Measurements from ENCODE around the gene HIRA. TPM values are rescaled to one million over a fixed set of nuclear protein-coding genes. Genes with fewer than 3 reads are reported as not detected.

HIRA gene
- total and polyA plus RNA-seq, 9 of the 15 experiments (the other 6 are each of a cell fraction or from before 2014, with no cell fraction given) = 0.96 to 132 (median 58.4) TPM

DNA sequence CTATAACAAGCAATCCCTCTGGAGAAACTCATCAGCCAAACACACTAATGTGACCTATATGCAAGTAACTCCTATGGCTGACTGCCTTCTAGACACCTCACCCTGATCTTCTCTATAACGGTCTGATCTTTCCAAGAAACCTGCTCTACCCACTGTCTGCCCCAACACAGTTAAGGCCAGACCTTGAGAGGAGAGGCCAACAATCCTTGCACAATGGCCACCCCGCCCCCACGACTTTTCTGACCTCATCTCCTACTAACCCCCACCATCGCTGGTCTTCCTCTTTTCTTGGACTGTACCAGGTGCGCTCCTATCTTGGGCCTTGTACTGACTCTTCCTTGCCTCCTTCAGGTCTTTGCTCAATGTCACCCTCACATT is 12.5 kb downstream of the HIRA start (continued):
- TF ChIP-seq, protein P1, sequence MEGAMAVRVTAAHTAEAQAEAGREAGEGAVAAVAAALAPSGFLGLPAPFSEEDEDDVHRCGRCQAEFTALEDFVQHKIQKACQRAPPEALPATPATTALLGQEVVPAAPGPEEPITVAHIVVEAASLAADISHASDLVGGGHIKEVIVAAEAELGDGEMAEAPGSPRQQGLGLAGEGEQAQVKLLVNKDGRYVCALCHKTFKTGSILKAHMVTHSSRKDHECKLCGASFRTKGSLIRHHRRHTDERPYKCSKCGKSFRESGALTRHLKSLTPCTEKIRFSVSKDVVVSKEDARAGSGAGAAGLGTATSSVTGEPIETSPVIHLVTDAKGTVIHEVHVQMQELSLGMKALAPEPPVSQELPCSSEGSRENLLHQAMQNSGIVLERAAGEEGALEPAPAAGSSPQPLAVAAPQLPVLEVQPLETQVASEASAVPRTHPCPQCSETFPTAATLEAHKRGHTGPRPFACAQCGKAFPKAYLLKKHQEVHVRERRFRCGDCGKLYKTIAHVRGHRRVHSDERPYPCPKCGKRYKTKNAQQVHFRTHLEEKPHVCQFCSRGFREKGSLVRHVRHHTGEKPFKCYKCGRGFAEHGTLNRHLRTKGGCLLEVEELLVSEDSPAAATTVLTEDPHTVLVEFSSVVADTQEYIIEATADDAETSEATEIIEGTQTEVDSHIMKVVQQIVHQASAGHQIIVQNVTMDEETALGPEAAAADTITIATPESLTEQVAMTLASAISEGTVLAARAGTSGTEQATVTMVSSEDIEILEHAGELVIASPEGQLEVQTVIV (CRISPR knock-in tag; IDR thresholded peaks at IDR 0.05; ENCODE audit: borderline replicate concordance) = no peak
- TF ChIP-seq RBBP5 (IDR thresholded peaks at IDR 0.05; ENCODE audit: borderline replicate concordance, insufficient read depth, low read length, poor library complexity, severe bottlenecking) (peak; percentile 89), ZNF384 (IDR thresholded peaks at IDR 0.05; ENCODE audit: low read depth, low read length) (0 out of 2 replicates have a peak, but pooled peaks have one; percentile 13), FOS (IDR thresholded peaks at IDR 0.05; ENCODE audit: extremely low read depth, insufficient read length) (no peak), NR2C2 (CRISPR knock-in tag; IDR thresholded peaks at IDR 0.05) (peak; percentile 75), NR2C2 (tag; IDR thresholded peaks at IDR 0.05) (peak; percentile 62), EHMT2 (IDR thresholded peaks at IDR 0.05) (no peak), ZBED1 (IDR thresholded peaks at IDR 0.05) (no peak), MCM5 (IDR thresholded peaks at IDR 0.05; ENCODE audit: low read depth) (no peak)
- TF ChIP-seq, protein P2, sequence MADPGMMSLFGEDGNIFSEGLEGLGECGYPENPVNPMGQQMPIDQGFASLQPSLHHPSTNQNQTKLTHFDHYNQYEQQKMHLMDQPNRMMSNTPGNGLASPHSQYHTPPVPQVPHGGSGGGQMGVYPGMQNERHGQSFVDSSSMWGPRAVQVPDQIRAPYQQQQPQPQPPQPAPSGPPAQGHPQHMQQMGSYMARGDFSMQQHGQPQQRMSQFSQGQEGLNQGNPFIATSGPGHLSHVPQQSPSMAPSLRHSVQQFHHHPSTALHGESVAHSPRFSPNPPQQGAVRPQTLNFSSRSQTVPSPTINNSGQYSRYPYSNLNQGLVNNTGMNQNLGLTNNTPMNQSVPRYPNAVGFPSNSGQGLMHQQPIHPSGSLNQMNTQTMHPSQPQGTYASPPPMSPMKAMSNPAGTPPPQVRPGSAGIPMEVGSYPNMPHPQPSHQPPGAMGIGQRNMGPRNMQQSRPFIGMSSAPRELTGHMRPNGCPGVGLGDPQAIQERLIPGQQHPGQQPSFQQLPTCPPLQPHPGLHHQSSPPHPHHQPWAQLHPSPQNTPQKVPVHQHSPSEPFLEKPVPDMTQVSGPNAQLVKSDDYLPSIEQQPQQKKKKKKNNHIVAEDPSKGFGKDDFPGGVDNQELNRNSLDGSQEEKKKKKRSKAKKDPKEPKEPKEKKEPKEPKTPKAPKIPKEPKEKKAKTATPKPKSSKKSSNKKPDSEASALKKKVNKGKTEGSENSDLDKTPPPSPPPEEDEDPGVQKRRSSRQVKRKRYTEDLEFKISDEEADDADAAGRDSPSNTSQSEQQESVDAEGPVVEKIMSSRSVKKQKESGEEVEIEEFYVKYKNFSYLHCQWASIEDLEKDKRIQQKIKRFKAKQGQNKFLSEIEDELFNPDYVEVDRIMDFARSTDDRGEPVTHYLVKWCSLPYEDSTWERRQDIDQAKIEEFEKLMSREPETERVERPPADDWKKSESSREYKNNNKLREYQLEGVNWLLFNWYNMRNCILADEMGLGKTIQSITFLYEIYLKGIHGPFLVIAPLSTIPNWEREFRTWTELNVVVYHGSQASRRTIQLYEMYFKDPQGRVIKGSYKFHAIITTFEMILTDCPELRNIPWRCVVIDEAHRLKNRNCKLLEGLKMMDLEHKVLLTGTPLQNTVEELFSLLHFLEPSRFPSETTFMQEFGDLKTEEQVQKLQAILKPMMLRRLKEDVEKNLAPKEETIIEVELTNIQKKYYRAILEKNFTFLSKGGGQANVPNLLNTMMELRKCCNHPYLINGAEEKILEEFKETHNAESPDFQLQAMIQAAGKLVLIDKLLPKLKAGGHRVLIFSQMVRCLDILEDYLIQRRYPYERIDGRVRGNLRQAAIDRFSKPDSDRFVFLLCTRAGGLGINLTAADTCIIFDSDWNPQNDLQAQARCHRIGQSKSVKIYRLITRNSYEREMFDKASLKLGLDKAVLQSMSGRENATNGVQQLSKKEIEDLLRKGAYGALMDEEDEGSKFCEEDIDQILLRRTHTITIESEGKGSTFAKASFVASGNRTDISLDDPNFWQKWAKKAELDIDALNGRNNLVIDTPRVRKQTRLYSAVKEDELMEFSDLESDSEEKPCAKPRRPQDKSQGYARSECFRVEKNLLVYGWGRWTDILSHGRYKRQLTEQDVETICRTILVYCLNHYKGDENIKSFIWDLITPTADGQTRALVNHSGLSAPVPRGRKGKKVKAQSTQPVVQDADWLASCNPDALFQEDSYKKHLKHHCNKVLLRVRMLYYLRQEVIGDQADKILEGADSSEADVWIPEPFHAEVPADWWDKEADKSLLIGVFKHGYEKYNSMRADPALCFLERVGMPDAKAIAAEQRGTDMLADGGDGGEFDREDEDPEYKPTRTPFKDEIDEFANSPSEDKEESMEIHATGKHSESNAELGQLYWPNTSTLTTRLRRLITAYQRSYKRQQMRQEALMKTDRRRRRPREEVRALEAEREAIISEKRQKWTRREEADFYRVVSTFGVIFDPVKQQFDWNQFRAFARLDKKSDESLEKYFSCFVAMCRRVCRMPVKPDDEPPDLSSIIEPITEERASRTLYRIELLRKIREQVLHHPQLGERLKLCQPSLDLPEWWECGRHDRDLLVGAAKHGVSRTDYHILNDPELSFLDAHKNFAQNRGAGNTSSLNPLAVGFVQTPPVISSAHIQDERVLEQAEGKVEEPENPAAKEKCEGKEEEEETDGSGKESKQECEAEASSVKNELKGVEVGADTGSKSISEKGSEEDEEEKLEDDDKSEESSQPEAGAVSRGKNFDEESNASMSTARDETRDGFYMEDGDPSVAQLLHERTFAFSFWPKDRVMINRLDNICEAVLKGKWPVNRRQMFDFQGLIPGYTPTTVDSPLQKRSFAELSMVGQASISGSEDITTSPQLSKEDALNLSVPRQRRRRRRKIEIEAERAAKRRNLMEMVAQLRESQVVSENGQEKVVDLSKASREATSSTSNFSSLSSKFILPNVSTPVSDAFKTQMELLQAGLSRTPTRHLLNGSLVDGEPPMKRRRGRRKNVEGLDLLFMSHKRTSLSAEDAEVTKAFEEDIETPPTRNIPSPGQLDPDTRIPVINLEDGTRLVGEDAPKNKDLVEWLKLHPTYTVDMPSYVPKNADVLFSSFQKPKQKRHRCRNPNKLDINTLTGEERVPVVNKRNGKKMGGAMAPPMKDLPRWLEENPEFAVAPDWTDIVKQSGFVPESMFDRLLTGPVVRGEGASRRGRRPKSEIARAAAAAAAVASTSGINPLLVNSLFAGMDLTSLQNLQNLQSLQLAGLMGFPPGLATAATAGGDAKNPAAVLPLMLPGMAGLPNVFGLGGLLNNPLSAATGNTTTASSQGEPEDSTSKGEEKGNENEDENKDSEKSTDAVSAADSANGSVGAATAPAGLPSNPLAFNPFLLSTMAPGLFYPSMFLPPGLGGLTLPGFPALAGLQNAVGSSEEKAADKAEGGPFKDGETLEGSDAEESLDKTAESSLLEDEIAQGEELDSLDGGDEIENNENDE (IDR thresholded peaks at IDR 0.05; ENCODE audit: low read depth, low read length) = no peak
- TF ChIP-seq, protein P3, sequence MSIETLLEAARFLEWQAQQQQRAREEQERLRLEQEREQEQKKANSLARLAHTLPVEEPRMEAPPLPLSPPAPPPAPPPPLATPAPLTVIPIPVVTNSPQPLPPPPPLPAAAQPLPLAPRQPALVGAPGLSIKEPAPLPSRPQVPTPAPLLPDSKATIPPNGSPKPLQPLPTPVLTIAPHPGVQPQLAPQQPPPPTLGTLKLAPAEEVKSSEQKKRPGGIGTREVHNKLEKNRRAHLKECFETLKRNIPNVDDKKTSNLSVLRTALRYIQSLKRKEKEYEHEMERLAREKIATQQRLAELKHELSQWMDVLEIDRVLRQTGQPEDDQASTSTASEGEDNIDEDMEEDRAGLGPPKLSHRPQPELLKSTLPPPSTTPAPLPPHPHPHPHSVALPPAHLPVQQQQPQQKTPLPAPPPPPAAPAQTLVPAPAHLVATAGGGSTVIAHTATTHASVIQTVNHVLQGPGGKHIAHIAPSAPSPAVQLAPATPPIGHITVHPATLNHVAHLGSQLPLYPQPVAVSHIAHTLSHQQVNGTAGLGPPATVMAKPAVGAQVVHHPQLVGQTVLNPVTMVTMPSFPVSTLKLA (conservative IDR thresholded peaks at IDR 0.05) = no peak
- TF ChIP-seq, protein P4, sequence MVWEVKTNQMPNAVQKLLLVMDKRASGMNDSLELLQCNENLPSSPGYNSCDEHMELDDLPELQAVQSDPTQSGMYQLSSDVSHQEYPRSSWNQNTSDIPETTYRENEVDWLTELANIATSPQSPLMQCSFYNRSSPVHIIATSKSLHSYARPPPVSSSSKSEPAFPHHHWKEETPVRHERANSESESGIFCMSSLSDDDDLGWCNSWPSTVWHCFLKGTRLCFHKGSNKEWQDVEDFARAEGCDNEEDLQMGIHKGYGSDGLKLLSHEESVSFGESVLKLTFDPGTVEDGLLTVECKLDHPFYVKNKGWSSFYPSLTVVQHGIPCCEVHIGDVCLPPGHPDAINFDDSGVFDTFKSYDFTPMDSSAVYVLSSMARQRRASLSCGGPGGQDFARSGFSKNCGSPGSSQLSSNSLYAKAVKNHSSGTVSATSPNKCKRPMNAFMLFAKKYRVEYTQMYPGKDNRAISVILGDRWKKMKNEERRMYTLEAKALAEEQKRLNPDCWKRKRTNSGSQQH (CRISPR knock-in tag; IDR thresholded peaks at IDR 0.05) = peak; percentile 86
